Measurements from ENCODE around the gene SCYL2.
A peak's percentile ranks its signal among the peaks of the same experiment; 100 is the strongest.
"Not testable (repeated sequence)": the region's sequence is repeated elsewhere in the genome, so short reads cannot be mapped to it uniquely, and the experiment has no call there.

Gene SCYL2

GRCh38 chr12:100265107-100265506, 1.9 kb upstream of the SCYL2 start:
- not testable (repeated sequence) for DNase-seq

GRCh38 chr12:100265732-100266584, 1.0 kb upstream of the SCYL2 start:
- no peak for DNase-seq

- DNase-seq, result no peak
Observed at GRCh38 chr12:100266585-100266834, 467 bp upstream of the SCYL2 start.

- no peak for DNase-seq
Observed at GRCh38 chr12:100267603-100268281, 765 bp downstream of the SCYL2 start.

GRCh38 chr12:100268835-100269564, 2.0 kb downstream of the SCYL2 start:
- DNase-seq, result no peak

GRCh38 chr12:100273782-100274181, 6.8 kb downstream of the SCYL2 start:
- DNase-seq, result no peak

- DNase-seq, result no peak
Observed at GRCh38 chr12:100274291-100274690, 7.3 kb downstream of the SCYL2 start.

GRCh38 chr12:100279159-100279558, 12.2 kb downstream of the SCYL2 start:
- DNase-seq, result no peak

- DNase-seq, result no peak
Observed at GRCh38 chr12:100279607-100280244, 12.7 kb downstream of the SCYL2 start.

GRCh38 chr12:100284556-100284955, 17.6 kb downstream of the SCYL2 start:
- not testable (repeated sequence) for DNase-seq

GRCh38 chr12:100289038-100289437, 22.1 kb downstream of the SCYL2 start:
- DNase-seq, result no peak

- no peak for DNase-seq
Observed at GRCh38 chr12:100290016-100290415, 23.0 kb downstream of the SCYL2 start.

- peak; percentile 74 for DNase-seq
Observed at GRCh38 chr12:100293017-100293416, 26.0 kb downstream of the SCYL2 start.

- not testable (repeated sequence) for DNase-seq
Observed at GRCh38 chr12:100294366-100294765, 27.4 kb downstream of the SCYL2 start.

- no peak for DNase-seq
Observed at GRCh38 chr12:100295764-100296555, 29.0 kb downstream of the SCYL2 start.

GRCh38 chr12:100302081-100302480, 35.1 kb downstream of the SCYL2 start:
- DNase-seq, result no peak

- no peak for DNase-seq
Observed at GRCh38 chr12:100303831-100304230, 36.9 kb downstream of the SCYL2 start.

GRCh38 chr12:100304334-100304733, 37.4 kb downstream of the SCYL2 start:
- DNase-seq, result not testable (repeated sequence)

- not testable (repeated sequence) for DNase-seq
Observed at GRCh38 chr12:100308138-100308537, 41.2 kb downstream of the SCYL2 start.

GRCh38 chr12:100311317-100311716, 44.3 kb downstream of the SCYL2 start:
- DNase-seq, result no peak

GRCh38 chr12:100317371-100317770, 50.4 kb downstream of the SCYL2 start:
- no peak for DNase-seq

- no peak for DNase-seq
Observed at GRCh38 chr12:100324498-100324897, 57.5 kb downstream of the SCYL2 start.
